ENCODE results near the gene DNMT3A. TPM values are rescaled to one million over a fixed set of nuclear protein-coding genes. Genes with fewer than 3 reads are reported as not detected.

Gene DNMT3A
- polyA plus RNA-seq, 3 donors from 2014 or later, result 9.4 to 15.9 (median 9.9) TPM

GRCh38 chr2:25349397-25349796, 7.7 kb upstream of the DNMT3A start:
- DNase-seq, result no peak
- Mint-ChIP-seq H3K4me3 (no peak overlapping the region), H3K27ac (no peak overlapping the region), H3K36me3 (peaks cover 0 to 4% (median 0%) of the 10 kb centered on the region in 3 donors), H3K9me3 (no peaks in the 10 kb centered on the region), H3K4me1 (peaks cover 0 to 3% of the 10 kb centered on the region in 2 donors), H3K27me3 (ENCODE audit: low read depth in 3 of 3) (peaks cover 2 to 7% (median 6%) of the 10 kb centered on the region in 3 donors)

- no peak for DNase-seq
- peaks cover under 1 to 3% of the 10 kb centered on the region in 2 donors for H3K4me1 Mint-ChIP-seq
- H3K4me3 Mint-ChIP-seq, result no peak overlapping the region
- H3K27ac Mint-ChIP-seq, result no peak overlapping the region
- H3K9me3 Mint-ChIP-seq, result no peaks in the 10 kb centered on the region
- H3K27me3 Mint-ChIP-seq (ENCODE audit: low read depth in 3 of 3), result peaks cover 2 to 9% (median 4%) of the 10 kb centered on the region in 3 donors
- peaks cover 0 to 4% (median 0%) of the 10 kb centered on the region in 3 donors for H3K36me3 Mint-ChIP-seq
Observed at GRCh38 chr2:25347846-25348245, 6.1 kb upstream of the DNMT3A start.

GRCh38 chr2:25347205-25347815, 5.6 kb upstream of the DNMT3A start:
- Mint-ChIP-seq H3K27ac (no peak overlapping the region), H3K4me1 (peaks cover 5% of the 10 kb centered on the region in 2 donors), H3K36me3 (peaks cover 0 to 4% (median 0%) of the 10 kb centered on the region in 3 donors), H3K9me3 (no peaks in the 10 kb centered on the region), H3K4me3 (no peak overlapping the region), H3K27me3 (ENCODE audit: low read depth in 3 of 3) (peaks cover 0 to 4% (median 3%) of the 10 kb centered on the region in 3 donors)
- DNase-seq, result no peak

- DNase-seq, result no peak
- no peaks in the 10 kb centered on the region for H3K36me3 Mint-ChIP-seq
- peak overlapping the region in 4 of 5 donors; percentile 41 to 71 (median 58) for H3K4me3 Mint-ChIP-seq
- peaks cover 8 to 14% of the 10 kb centered on the region in 2 donors for H3K4me1 Mint-ChIP-seq
- no peaks in the 10 kb centered on the region for H3K9me3 Mint-ChIP-seq
- H3K27me3 Mint-ChIP-seq (ENCODE audit: low read depth in 3 of 3), result peaks cover 2 to 5% (median 3%) of the 10 kb centered on the region in 3 donors
- no peak overlapping the region for H3K27ac Mint-ChIP-seq
Observed at GRCh38 chr2:25343187-25343825, 1.6 kb upstream of the DNMT3A start.

GRCh38 chr2:25342372-25343186, 854 bp upstream of the DNMT3A start:
- peak overlapping the region; percentile 67 to 85 (median 78) for H3K4me3 Mint-ChIP-seq
- no peaks in the 10 kb centered on the region for H3K36me3 Mint-ChIP-seq
- DNase-seq, result peak; percentile 85 to 86 (median 86)
- H3K27me3 Mint-ChIP-seq (ENCODE audit: low read depth in 3 of 3), result peaks cover 2 to 5% (median 3%) of the 10 kb centered on the region in 3 donors
- H3K9me3 Mint-ChIP-seq, result no peaks in the 10 kb centered on the region
- H3K27ac Mint-ChIP-seq, result peak overlapping the region in 2 of 6 donors; percentile 28 to 55
- H3K4me1 Mint-ChIP-seq, result peaks cover 12 to 19% of the 10 kb centered on the region in 2 donors

GRCh38 chr2:25341011-25341727, 556 bp downstream of the DNMT3A start:
- H3K36me3 Mint-ChIP-seq, result no peaks in the 10 kb centered on the region
- DNase-seq, result peak in 1 of 3 donors; percentile 16
- no peak overlapping the region for H3K27ac Mint-ChIP-seq
- H3K4me3 Mint-ChIP-seq, result no peak overlapping the region
- peaks cover 2 to 5% (median 3%) of the 10 kb centered on the region in 3 donors for H3K27me3 Mint-ChIP-seq (ENCODE audit: low read depth in 3 of 3)
- H3K4me1 Mint-ChIP-seq, result peaks cover 26 to 33% of the 10 kb centered on the region in 2 donors
- no peaks in the 10 kb centered on the region for H3K9me3 Mint-ChIP-seq

GRCh38 chr2:25340181-25340921, 1.4 kb downstream of the DNMT3A start:
- peaks cover 30 to 38% of the 10 kb centered on the region in 2 donors for H3K4me1 Mint-ChIP-seq
- no peaks in the 10 kb centered on the region for H3K9me3 Mint-ChIP-seq
- no peaks in the 10 kb centered on the region for H3K36me3 Mint-ChIP-seq
- DNase-seq, result peak in 1 of 3 donors; percentile 17
- H3K4me3 Mint-ChIP-seq, result peak overlapping the region; percentile 41 to 79 (median 68)
- peaks cover 2 to 5% (median 3%) of the 10 kb centered on the region in 3 donors for H3K27me3 Mint-ChIP-seq (ENCODE audit: low read depth in 3 of 3)
- H3K27ac Mint-ChIP-seq, result no peak overlapping the region

- Mint-ChIP-seq H3K27me3 (ENCODE audit: low read depth in 3 of 3) (peaks cover 2 to 5% (median 3%) of the 10 kb centered on the region in 3 donors), H3K27ac (peak overlapping the region in 3 of 6 donors; percentile 28 to 76 (median 53)), H3K4me1 (peaks cover 36 to 44% of the 10 kb centered on the region in 2 donors), H3K4me3 (peak overlapping the region; percentile 56 to 84 (median 77)), H3K9me3 (no peaks in the 10 kb centered on the region), H3K36me3 (no peaks in the 10 kb centered on the region)
- DNase-seq, result peak in 1 of 3 donors; percentile 15
Observed at GRCh38 chr2:25339791-25340180, 1.9 kb downstream of the DNMT3A start.

- Mint-ChIP-seq H3K27me3 (ENCODE audit: low read depth in 3 of 3) (peaks cover 2 to 5% (median 3%) of the 10 kb centered on the region in 3 donors), H3K4me3 (peak overlapping the region; percentile 56 to 84 (median 77)), H3K36me3 (no peaks in the 10 kb centered on the region), H3K27ac (peak overlapping the region in 5 of 6 donors; percentile 23 to 71 (median 37)), H3K4me1 (peaks cover 41 to 49% of the 10 kb centered on the region in 2 donors), H3K9me3 (no peaks in the 10 kb centered on the region)
- no peak for DNase-seq
Observed at GRCh38 chr2:25339211-25339674, 2.5 kb downstream of the DNMT3A start.

- Mint-ChIP-seq H3K4me3 (peak overlapping the region in 4 of 5 donors; percentile 56 to 84 (median 78)), H3K27me3 (ENCODE audit: low read depth in 3 of 3) (peaks cover 2 to 3% (median 3%) of the 10 kb centered on the region in 3 donors), H3K4me1 (peaks cover 47 to 57% of the 10 kb centered on the region in 2 donors), H3K9me3 (no peaks in the 10 kb centered on the region), H3K36me3 (no peaks in the 10 kb centered on the region), H3K27ac (peak overlapping the region in 2 of 6 donors; percentile 45 to 55)
- no peak for DNase-seq
Observed at GRCh38 chr2:25338401-25338800, 3.3 kb downstream of the DNMT3A start.

- Mint-ChIP-seq H3K9me3 (no peaks in the 10 kb centered on the region), H3K27ac (peak overlapping the region in 3 of 6 donors; percentile 47 to 61 (median 55)), H3K36me3 (no peaks in the 10 kb centered on the region), H3K4me3 (peak overlapping the region in 2 of 5 donors; percentile 7 to 20), H3K4me1 (peaks cover 50 to 60% of the 10 kb centered on the region in 2 donors), H3K27me3 (ENCODE audit: low read depth in 3 of 3) (peaks cover 2 to 3% (median 3%) of the 10 kb centered on the region in 3 donors)
- DNase-seq, result no peak
Observed at GRCh38 chr2:25337891-25338290, 3.8 kb downstream of the DNMT3A start.

GRCh38 chr2:25337276-25337675, 4.4 kb downstream of the DNMT3A start:
- Mint-ChIP-seq H3K4me1 (peaks cover 52 to 60% of the 10 kb centered on the region in 2 donors), H3K4me3 (peak overlapping the region in 2 of 5 donors; percentile 3 to 38), H3K27ac (peak overlapping the region in 4 of 6 donors; percentile 41 to 61 (median 48)), H3K27me3 (ENCODE audit: low read depth in 3 of 3) (peaks cover 0 to 3% (median 3%) of the 10 kb centered on the region in 3 donors), H3K36me3 (no peaks in the 10 kb centered on the region), H3K9me3 (no peaks in the 10 kb centered on the region)
- no peak for DNase-seq

All from immature natural killer cell (primary cell).